CD4-positive, alpha-beta T cell treated with Interleukin-2 at 100 ng/mL for 4 hours (primary cell): ENCODE measurements around the gene KCNJ8.
"Not testable (repeated sequence)": the region's sequence is repeated elsewhere in the genome, so short reads cannot be mapped to it uniquely, and the experiment has no call there.

ENCODE experiments used
- DNase-seq: peaks from one replicate; pipeline ENCODE4 v3.0.0-alpha.2; 2020; ENCODE audit warnings: low spot score

The KCNJ8 gene

GRCh38 chr12:21786041-21786531 lies 11.6 kb upstream of the KCNJ8 start:
- DNase-seq: no peak

GRCh38 chr12:21782723-21783122 lies 8.2 kb upstream of the KCNJ8 start:
- not testable (repeated sequence) for DNase-seq

GRCh38 chr12:21780786-21781185 lies 6.3 kb upstream of the KCNJ8 start:
- no peak for DNase-seq

- no peak for DNase-seq
Observed at GRCh38 chr12:21776175-21776574, 1.7 kb upstream of the KCNJ8 start.

GRCh38 chr12:21775133-21775820 lies 771 bp upstream of the KCNJ8 start:
- no peak for DNase-seq

- no peak for DNase-seq
Observed at GRCh38 chr12:21773806-21774205, 700 bp downstream of the KCNJ8 start.

GRCh38 chr12:21773263-21773741 lies 1.2 kb downstream of the KCNJ8 start:
- no peak for DNase-seq

GRCh38 chr12:21771311-21771710 lies 3.2 kb downstream of the KCNJ8 start:
- no peak for DNase-seq

GRCh38 chr12:21769307-21769706 lies 5.2 kb downstream of the KCNJ8 start:
- DNase-seq: no peak

- no peak for DNase-seq
Observed at GRCh38 chr12:21766403-21766802, 8.1 kb downstream of the KCNJ8 start.

GRCh38 chr12:21764950-21765349 lies 9.6 kb downstream of the KCNJ8 start:
- no peak for DNase-seq

GRCh38 chr12:21764065-21764464 lies 10.4 kb downstream of the KCNJ8 start:
- DNase-seq: no peak

GRCh38 chr12:21763531-21763930 lies 11.0 kb downstream of the KCNJ8 start:
- no peak for DNase-seq

- DNase-seq: no peak
Observed at GRCh38 chr12:21759737-21760136, 14.8 kb downstream of the KCNJ8 start.

- DNase-seq: no peak
Observed at GRCh38 chr12:21757735-21758134, 16.8 kb downstream of the KCNJ8 start.

GRCh38 chr12:21756699-21757098 lies 17.8 kb downstream of the KCNJ8 start:
- DNase-seq: no peak

- no peak for DNase-seq
Observed at GRCh38 chr12:21751517-21751916, 23.0 kb downstream of the KCNJ8 start.

- DNase-seq: no peak
Observed at GRCh38 chr12:21745258-21745657, 29.2 kb downstream of the KCNJ8 start.

- no peak for DNase-seq
Observed at GRCh38 chr12:21731144-21731543, 43.4 kb downstream of the KCNJ8 start.

- DNase-seq: no peak
Observed at GRCh38 chr12:21725731-21726130, 48.8 kb downstream of the KCNJ8 start.

- DNase-seq: no peak
Observed at GRCh38 chr12:21718944-21719650, 55.4 kb downstream of the KCNJ8 start.

GRCh38 chr12:21718403-21718802 lies 56.1 kb downstream of the KCNJ8 start:
- no peak for DNase-seq

GRCh38 chr12:21717767-21718166 lies 56.7 kb downstream of the KCNJ8 start:
- no peak for DNase-seq
